ENCODE data around the gene REPIN1. TPM values are rescaled to one million over a fixed set of nuclear protein-coding genes. Genes with fewer than 3 reads are reported as not detected.

The REPIN1 gene
- total RNA-seq, 1 experiment from 2014 or later = 53.3 TPM

- no peaks in the 10 kb centered on the region for H4K20me1 ChIP-seq (ENCODE audit: insufficient read depth, low read depth, low read length)
- no peaks in the 10 kb centered on the region for H3K9me3 ChIP-seq (ENCODE audit: low read length)
- peak overlapping the region; percentile 93 for H2AFZ ChIP-seq (ENCODE audit: low read length)
- DNase-seq = peak; percentile 94
- H3K4me1 ChIP-seq (ENCODE audit: low read length) = peaks cover 31% of the 10 kb centered on the region
- peak overlapping the region; percentile 83 for H3K9ac ChIP-seq (ENCODE audit: low read length)
- H3K9me2 ChIP-seq (replicated peaks; ENCODE audit: insufficient read depth, low read length) = no peaks in the 10 kb centered on the region
- H3K36me3 ChIP-seq (ENCODE audit: insufficient read depth, low read length) = no peaks in the 10 kb centered on the region
- no peak overlapping the region for H3K27ac ChIP-seq (ENCODE audit: low read length)
- H3K79me2 ChIP-seq (ENCODE audit: low read length) = no peaks in the 10 kb centered on the region
- peak overlapping the region; percentile 92 for H3K4me3 ChIP-seq (ENCODE audit: low read length)
- peak overlapping the region; percentile 87 for H3K4me2 ChIP-seq (ENCODE audit: low read depth, low read length, poor library complexity, severe bottlenecking)
- no peaks in the 10 kb centered on the region for H3K27me3 ChIP-seq (ENCODE audit: low read length)
Observed at GRCh38 chr7:150404805-150405583, 36.4 kb downstream of the REPIN1 start.

- peak overlapping the region; percentile 92 for H3K4me3 ChIP-seq (ENCODE audit: low read length)
- no peak for DNase-seq
- H3K27ac ChIP-seq (ENCODE audit: low read length) = no peak overlapping the region
- H3K9me2 ChIP-seq (replicated peaks; ENCODE audit: insufficient read depth, low read length) = no peaks in the 10 kb centered on the region
- H3K9me3 ChIP-seq (ENCODE audit: low read length) = no peaks in the 10 kb centered on the region
- peak overlapping the region; percentile 87 for H3K4me2 ChIP-seq (ENCODE audit: low read depth, low read length, poor library complexity, severe bottlenecking)
- H3K4me1 ChIP-seq (ENCODE audit: low read length) = peaks cover 31% of the 10 kb centered on the region
- no peaks in the 10 kb centered on the region for H3K27me3 ChIP-seq (ENCODE audit: low read length)
- H2AFZ ChIP-seq (ENCODE audit: low read length) = peak overlapping the region; percentile 93
- no peaks in the 10 kb centered on the region for H4K20me1 ChIP-seq (ENCODE audit: insufficient read depth, low read depth, low read length)
- H3K9ac ChIP-seq (ENCODE audit: low read length) = peak overlapping the region; percentile 83
- H3K79me2 ChIP-seq (ENCODE audit: low read length) = no peaks in the 10 kb centered on the region
- H3K36me3 ChIP-seq (ENCODE audit: insufficient read depth, low read length) = no peaks in the 10 kb centered on the region
Observed at GRCh38 chr7:150405584-150406311, 37.1 kb downstream of the REPIN1 start.

- no peaks in the 10 kb centered on the region for H3K36me3 ChIP-seq (ENCODE audit: insufficient read depth, low read length)
- no peaks in the 10 kb centered on the region for H3K79me2 ChIP-seq (ENCODE audit: low read length)
- H4K20me1 ChIP-seq (ENCODE audit: insufficient read depth, low read depth, low read length) = no peaks in the 10 kb centered on the region
- H3K4me1 ChIP-seq (ENCODE audit: low read length) = peaks cover 31% of the 10 kb centered on the region
- H3K4me3 ChIP-seq (ENCODE audit: low read length) = peak overlapping the region; percentile 92
- peak overlapping the region; percentile 87 for H3K4me2 ChIP-seq (ENCODE audit: low read depth, low read length, poor library complexity, severe bottlenecking)
- no peak overlapping the region for H3K27ac ChIP-seq (ENCODE audit: low read length)
- no peaks in the 10 kb centered on the region for H3K9me2 ChIP-seq (replicated peaks; ENCODE audit: insufficient read depth, low read length)
- no peak overlapping the region; the same call in 1 of the 2 replicates for H2AFZ ChIP-seq (ENCODE audit: low read length)
- H3K9me3 ChIP-seq (ENCODE audit: low read length) = no peaks in the 10 kb centered on the region
- H3K27me3 ChIP-seq (ENCODE audit: low read length) = no peaks in the 10 kb centered on the region
- peak overlapping the region; percentile 83 for H3K9ac ChIP-seq (ENCODE audit: low read length)
- no peak for DNase-seq
Observed at GRCh38 chr7:150406312-150406566, 37.6 kb downstream of the REPIN1 start.

- peak overlapping the region; percentile 83 for H3K9ac ChIP-seq (ENCODE audit: low read length)
- peak overlapping the region; percentile 92; the same call in 1 of the 2 replicates for H3K4me3 ChIP-seq (ENCODE audit: low read length)
- no peaks in the 10 kb centered on the region for H3K36me3 ChIP-seq (ENCODE audit: insufficient read depth, low read length)
- H4K20me1 ChIP-seq (ENCODE audit: insufficient read depth, low read depth, low read length) = no peaks in the 10 kb centered on the region
- H3K27ac ChIP-seq (ENCODE audit: low read length) = no peak overlapping the region
- no peaks in the 10 kb centered on the region for H3K27me3 ChIP-seq (ENCODE audit: low read length)
- H3K4me2 ChIP-seq (ENCODE audit: low read depth, low read length, poor library complexity, severe bottlenecking) = peak overlapping the region; percentile 87
- peak; percentile 53 for DNase-seq
- 0 out of 2 replicates have a peak overlapping the region, but pooled peaks have one; percentile 10 for H2AFZ ChIP-seq (ENCODE audit: low read length)
- no peaks in the 10 kb centered on the region for H3K9me3 ChIP-seq (ENCODE audit: low read length)
- peaks cover 31% of the 10 kb centered on the region for H3K4me1 ChIP-seq (ENCODE audit: low read length)
- no peaks in the 10 kb centered on the region for H3K79me2 ChIP-seq (ENCODE audit: low read length)
- no peaks in the 10 kb centered on the region for H3K9me2 ChIP-seq (replicated peaks; ENCODE audit: insufficient read depth, low read length)
Observed at GRCh38 chr7:150406567-150407421, 38.2 kb downstream of the REPIN1 start.

GRCh38 chr7:150407588-150408392 lies 39.2 kb downstream of the REPIN1 start:
- Histone ChIP-seq H3K36me3 (ENCODE audit: insufficient read depth, low read length) (no peaks in the 10 kb centered on the region), H3K9me2 (replicated peaks; ENCODE audit: insufficient read depth, low read length) (no peaks in the 10 kb centered on the region), H3K27ac (ENCODE audit: low read length) (no peak overlapping the region), H3K9me3 (ENCODE audit: low read length) (no peaks in the 10 kb centered on the region), H3K27me3 (ENCODE audit: low read length) (no peaks in the 10 kb centered on the region), H3K79me2 (ENCODE audit: low read length) (no peaks in the 10 kb centered on the region), H3K9ac (ENCODE audit: low read length) (no peak overlapping the region), H2AFZ (ENCODE audit: low read length) (no peak overlapping the region), H3K4me2 (ENCODE audit: low read depth, low read length, poor library complexity, severe bottlenecking) (no peak overlapping the region), H3K4me1 (ENCODE audit: low read length) (peaks cover 31% of the 10 kb centered on the region), H4K20me1 (ENCODE audit: insufficient read depth, low read depth, low read length) (no peaks in the 10 kb centered on the region), H3K4me3 (ENCODE audit: low read length) (no peak overlapping the region)
- no peak for DNase-seq

- H2AFZ ChIP-seq (ENCODE audit: low read length) = no peak overlapping the region
- H3K27me3 ChIP-seq (ENCODE audit: low read length) = no peaks in the 10 kb centered on the region
- H3K9ac ChIP-seq (ENCODE audit: low read length) = no peak overlapping the region
- no peaks in the 10 kb centered on the region for H3K79me2 ChIP-seq (ENCODE audit: low read length)
- H3K4me2 ChIP-seq (ENCODE audit: low read depth, low read length, poor library complexity, severe bottlenecking) = no peak overlapping the region
- no peaks in the 10 kb centered on the region for H3K36me3 ChIP-seq (ENCODE audit: insufficient read depth, low read length)
- DNase-seq = no peak
- H3K9me3 ChIP-seq (ENCODE audit: low read length) = no peaks in the 10 kb centered on the region
- no peak overlapping the region for H3K27ac ChIP-seq (ENCODE audit: low read length)
- H3K4me3 ChIP-seq (ENCODE audit: low read length) = no peak overlapping the region
- H3K4me1 ChIP-seq (ENCODE audit: low read length) = peaks cover 30% of the 10 kb centered on the region
- no peaks in the 10 kb centered on the region for H3K9me2 ChIP-seq (replicated peaks; ENCODE audit: insufficient read depth, low read length)
- no peaks in the 10 kb centered on the region for H4K20me1 ChIP-seq (ENCODE audit: insufficient read depth, low read depth, low read length)
Observed at GRCh38 chr7:150408393-150409299, 40.0 kb downstream of the REPIN1 start.

Data from Karpas-422 (cell line).